ENCODE data around the gene CDYL2. TPM values are rescaled to one million over a fixed set of nuclear protein-coding genes. Genes with fewer than 3 reads are reported as not detected.
A peak's percentile ranks its signal among the peaks of the same experiment; 100 is the strongest.
"Not testable (repeated sequence)": the region's sequence is repeated elsewhere in the genome, so short reads cannot be mapped to it uniquely, and the experiment has no call there.

The CDYL2 gene
- total RNA-seq, 2 donors from 2014 or later, result 26.3 to 40.3 TPM

GRCh38 chr16:80827007-80827406 lies 22.6 kb upstream of the CDYL2 start:
- H3K4me1 Mint-ChIP-seq, result no peaks in the 10 kb centered on the region
- H3K36me3 Mint-ChIP-seq (ENCODE audit: low read depth), result no peaks in the 10 kb centered on the region
- H3K4me3 Mint-ChIP-seq, result no peak overlapping the region
- no peak overlapping the region for H3K27ac Mint-ChIP-seq
- peaks cover 18% of the 10 kb centered on the region for H3K27me3 Mint-ChIP-seq
- ATAC-seq (replicated peaks), result no peak
- no peaks in the 10 kb centered on the region for H3K9me3 Mint-ChIP-seq

- H3K4me1 Mint-ChIP-seq, result no peaks in the 10 kb centered on the region
- H3K36me3 Mint-ChIP-seq (ENCODE audit: low read depth), result no peaks in the 10 kb centered on the region
- H3K4me3 Mint-ChIP-seq, result no peak overlapping the region
- H3K27ac Mint-ChIP-seq, result no peak overlapping the region
- H3K9me3 Mint-ChIP-seq, result no peaks in the 10 kb centered on the region
- ATAC-seq (replicated peaks), result no peak
- peaks cover 13% of the 10 kb centered on the region for H3K27me3 Mint-ChIP-seq
Observed at GRCh38 chr16:80825365-80825758, 21.0 kb upstream of the CDYL2 start.

GRCh38 chr16:80824623-80825364 lies 20.4 kb upstream of the CDYL2 start:
- no peaks in the 10 kb centered on the region for H3K36me3 Mint-ChIP-seq (ENCODE audit: low read depth)
- no peaks in the 10 kb centered on the region for H3K9me3 Mint-ChIP-seq
- H3K27ac Mint-ChIP-seq, result no peak overlapping the region
- H3K4me3 Mint-ChIP-seq, result no peak overlapping the region
- no peaks in the 10 kb centered on the region for H3K4me1 Mint-ChIP-seq
- peaks cover 12% of the 10 kb centered on the region for H3K27me3 Mint-ChIP-seq
- ATAC-seq (replicated peaks), result no peak

DNA sequence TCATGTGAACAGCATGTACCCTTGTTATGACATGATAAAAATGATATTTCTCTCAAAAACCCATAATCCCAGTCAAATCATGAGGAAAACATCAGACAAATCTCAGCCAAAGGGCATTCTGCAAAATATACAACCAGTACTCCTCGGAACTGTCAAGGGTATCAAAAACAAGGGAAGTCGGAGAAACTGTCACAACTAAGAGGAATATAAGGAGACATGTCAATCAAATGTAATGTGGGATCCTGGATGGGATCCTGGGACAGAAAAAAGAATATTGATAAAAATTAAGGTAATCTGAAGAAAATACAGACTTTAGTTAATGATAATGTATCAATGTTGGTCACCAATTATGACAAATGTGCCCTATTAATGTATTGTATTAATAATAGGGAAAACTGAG lies 15.6 kb upstream of the CDYL2 start:
- Mint-ChIP-seq H3K4me3 (no peak overlapping the region), H3K27ac (no peak overlapping the region), H3K4me1 (no peaks in the 10 kb centered on the region), H3K36me3 (ENCODE audit: low read depth) (no peaks in the 10 kb centered on the region), H3K27me3 (peaks cover 4% of the 10 kb centered on the region), H3K9me3 (no peaks in the 10 kb centered on the region)
- no peak for ATAC-seq (replicated peaks)

GRCh38 chr16:80816356-80816755 lies 12.0 kb upstream of the CDYL2 start:
- no peak for ATAC-seq (replicated peaks)
- no peaks in the 10 kb centered on the region for H3K4me1 Mint-ChIP-seq
- H3K36me3 Mint-ChIP-seq (ENCODE audit: low read depth), result no peaks in the 10 kb centered on the region
- H3K27ac Mint-ChIP-seq, result no peak overlapping the region
- H3K9me3 Mint-ChIP-seq, result no peaks in the 10 kb centered on the region
- no peak overlapping the region for H3K4me3 Mint-ChIP-seq
- H3K27me3 Mint-ChIP-seq, result peaks cover 4% of the 10 kb centered on the region

DNA sequence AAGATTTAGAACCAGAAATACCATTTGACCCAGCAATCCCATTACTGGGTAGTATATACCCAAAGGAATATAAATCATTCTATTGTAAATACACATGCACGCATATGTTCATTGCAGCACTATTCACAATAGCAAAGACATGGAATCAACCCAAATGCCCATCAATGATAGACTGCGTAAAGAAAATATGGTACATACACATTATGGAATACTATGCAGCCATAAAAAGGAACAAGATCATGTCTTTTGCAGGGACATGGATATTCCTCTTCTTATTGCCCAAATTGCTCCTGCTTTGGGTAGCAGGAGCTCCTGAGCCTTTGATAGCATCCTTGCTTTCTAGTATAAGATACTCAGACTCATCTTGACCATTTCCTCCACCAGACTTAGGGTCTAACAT lies 10.9 kb upstream of the CDYL2 start:
- ATAC-seq (replicated peaks); H3K36me3 Mint-ChIP-seq (ENCODE audit: low read depth); H3K4me1 Mint-ChIP-seq; H3K4me3 Mint-ChIP-seq; H3K9me3 Mint-ChIP-seq; H3K27me3 Mint-ChIP-seq; H3K27ac Mint-ChIP-seq: not testable (repeated sequence)

DNA sequence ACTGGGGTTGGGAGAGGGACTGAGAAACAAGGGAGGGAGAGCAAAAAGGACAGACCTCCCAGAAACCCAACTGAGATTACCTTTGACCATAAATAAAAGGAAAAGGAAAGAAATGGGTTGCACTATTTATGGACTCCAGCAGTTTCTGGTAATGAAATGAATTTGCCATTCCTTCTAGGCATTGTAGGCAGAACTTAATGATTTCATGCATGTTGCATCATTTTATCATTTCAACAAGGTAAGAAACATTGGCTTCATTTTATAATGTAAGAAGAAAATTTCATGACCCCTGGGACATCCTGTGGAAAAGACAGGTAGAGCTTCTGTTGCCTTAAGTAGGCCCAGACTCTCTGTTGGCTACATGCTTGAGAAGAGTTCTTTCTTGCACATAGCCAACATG lies 8.2 kb upstream of the CDYL2 start:
- ATAC-seq (replicated peaks), result no peak
- Mint-ChIP-seq H3K27me3 (no peaks in the 10 kb centered on the region), H3K4me1 (peaks cover under 1% of the 10 kb centered on the region), H3K4me3 (no peak overlapping the region), H3K9me3 (peaks cover 2% of the 10 kb centered on the region), H3K36me3 (ENCODE audit: low read depth) (no peaks in the 10 kb centered on the region), H3K27ac (no peak overlapping the region)

- no peak for ATAC-seq (replicated peaks)
- Mint-ChIP-seq H3K9me3 (peaks cover 3% of the 10 kb centered on the region), H3K4me1 (peaks cover 16% of the 10 kb centered on the region), H3K36me3 (ENCODE audit: low read depth) (no peaks in the 10 kb centered on the region), H3K27ac (no peak overlapping the region), H3K4me3 (no peak overlapping the region), H3K27me3 (no peaks in the 10 kb centered on the region)
Observed at GRCh38 chr16:80809366-80809765, 5.0 kb upstream of the CDYL2 start.

DNA sequence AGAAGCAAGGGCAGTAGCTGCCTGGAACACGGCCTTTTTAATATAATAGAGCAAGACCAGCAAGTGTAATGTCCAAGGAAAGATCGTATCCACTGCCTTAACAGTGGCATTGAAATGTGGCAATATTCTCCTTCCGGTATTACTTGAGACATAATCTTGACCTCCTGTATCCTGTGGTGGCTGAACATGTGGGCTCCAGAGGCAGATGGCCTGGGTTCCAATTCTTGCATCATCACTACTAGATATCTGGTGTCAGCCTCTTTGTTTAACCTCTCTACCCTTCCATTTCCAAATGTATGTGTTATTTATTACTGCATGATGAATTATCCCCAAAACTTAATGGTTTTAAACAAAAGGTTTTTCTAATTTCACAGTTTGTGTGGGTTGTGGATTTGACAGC lies 3.5 kb upstream of the CDYL2 start:
- no peak for ATAC-seq (replicated peaks)
- peaks cover 3% of the 10 kb centered on the region for H3K9me3 Mint-ChIP-seq
- no peaks in the 10 kb centered on the region for H3K27me3 Mint-ChIP-seq
- H3K36me3 Mint-ChIP-seq (ENCODE audit: low read depth), result no peaks in the 10 kb centered on the region
- H3K27ac Mint-ChIP-seq, result no peak overlapping the region
- no peak overlapping the region for H3K4me3 Mint-ChIP-seq
- H3K4me1 Mint-ChIP-seq, result peaks cover 16% of the 10 kb centered on the region

DNA sequence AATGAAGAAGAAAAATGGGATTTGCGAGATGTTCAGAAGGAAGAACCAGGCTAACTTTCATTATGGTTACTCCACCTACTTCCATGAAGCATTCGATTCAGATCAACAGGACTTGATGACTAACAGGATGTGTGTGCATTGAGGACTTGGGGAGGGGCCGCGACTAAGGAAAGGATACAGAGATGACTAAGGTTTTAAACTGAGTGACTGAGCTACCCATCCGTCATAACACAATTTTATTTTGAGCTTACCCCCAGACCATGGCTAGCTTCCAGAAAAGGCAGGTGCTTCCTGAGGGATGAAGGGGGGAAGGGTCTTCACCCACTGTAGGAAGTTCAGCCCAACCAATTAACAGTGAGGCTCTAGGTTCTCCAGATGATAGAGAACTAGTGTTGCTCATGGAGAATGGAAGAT lies 2.5 kb upstream of the CDYL2 start:
- peak; percentile 83 for ATAC-seq (replicated peaks)
- Mint-ChIP-seq H3K27me3 (no peaks in the 10 kb centered on the region), H3K27ac (peak overlapping the region; percentile 75), H3K4me1 (peaks cover 25% of the 10 kb centered on the region), H3K4me3 (peak overlapping the region; percentile 65), H3K9me3 (peaks cover 3% of the 10 kb centered on the region), H3K36me3 (ENCODE audit: low read depth) (no peaks in the 10 kb centered on the region)

DNA sequence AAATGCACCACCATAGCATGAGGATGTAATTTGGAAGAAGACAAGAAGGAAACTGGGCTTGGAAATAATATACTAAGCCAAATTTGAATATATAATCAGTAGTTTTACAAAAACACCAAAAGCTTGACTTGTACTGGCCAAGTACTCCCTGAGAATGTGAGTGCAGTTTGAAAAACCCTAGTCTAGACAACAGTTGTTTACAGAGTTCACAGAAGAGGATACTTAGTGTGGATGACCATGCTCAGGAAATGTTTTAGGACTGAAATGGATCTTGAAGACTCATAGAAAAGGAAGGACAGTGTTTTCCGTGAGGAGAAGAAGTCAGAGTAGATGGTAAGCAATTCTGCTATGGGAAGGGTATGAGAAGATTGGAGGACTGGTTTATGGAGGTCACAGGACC lies 1.9 kb upstream of the CDYL2 start:
- H3K9me3 Mint-ChIP-seq, result peaks cover 3% of the 10 kb centered on the region
- peaks cover 27% of the 10 kb centered on the region for H3K4me1 Mint-ChIP-seq
- H3K4me3 Mint-ChIP-seq, result peak overlapping the region; percentile 65
- no peaks in the 10 kb centered on the region for H3K36me3 Mint-ChIP-seq (ENCODE audit: low read depth)
- H3K27me3 Mint-ChIP-seq, result no peaks in the 10 kb centered on the region
- no peak for ATAC-seq (replicated peaks)
- peak overlapping the region; percentile 75 for H3K27ac Mint-ChIP-seq

GRCh38 chr16:80804056-80804525 lies 307 bp downstream of the CDYL2 start:
- Mint-ChIP-seq H3K36me3 (ENCODE audit: low read depth) (no peaks in the 10 kb centered on the region), H3K4me3 (peak overlapping the region; percentile 78), H3K27me3 (no peaks in the 10 kb centered on the region), H3K27ac (peak overlapping the region; percentile 75), H3K9me3 (peaks cover 3% of the 10 kb centered on the region), H3K4me1 (peaks cover 34% of the 10 kb centered on the region)
- peak; percentile 31 for ATAC-seq (replicated peaks)

DNA sequence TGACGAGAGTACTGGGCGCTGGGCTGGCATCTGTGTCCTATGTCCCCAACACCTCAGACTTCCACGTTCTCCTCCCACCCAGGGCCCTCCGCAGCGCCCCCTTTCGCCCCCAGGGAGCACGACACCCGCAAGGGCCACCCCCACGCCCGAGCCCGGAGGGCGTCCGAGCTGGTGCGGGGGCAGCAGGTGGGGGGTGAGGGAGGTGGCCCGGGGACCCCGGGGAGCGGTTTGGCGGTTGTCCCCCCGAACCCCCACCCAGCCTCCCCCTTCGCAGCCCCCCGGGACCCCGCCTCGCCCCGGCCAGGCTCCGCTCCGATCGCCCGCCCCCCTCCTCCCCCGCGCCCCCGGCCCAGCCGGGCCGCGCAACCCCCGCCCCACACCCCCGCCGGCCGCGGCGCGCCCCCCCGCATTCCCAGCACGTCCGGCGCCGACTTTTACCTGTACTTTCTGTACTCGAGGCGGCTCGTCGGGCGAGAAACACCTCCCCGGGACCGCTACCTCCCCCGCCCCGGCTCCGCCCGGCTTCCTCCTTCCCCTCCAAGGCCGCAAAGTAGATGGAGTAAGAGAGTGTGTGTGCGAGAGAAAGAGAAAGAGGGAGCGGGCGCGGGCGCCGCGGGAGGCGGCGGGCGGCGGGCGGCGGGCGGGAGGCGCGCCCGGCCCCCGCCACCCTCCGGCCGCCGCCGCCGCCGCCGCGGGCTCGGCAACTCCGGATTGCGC lies 901 bp downstream of the CDYL2 start:
- Mint-ChIP-seq H3K27me3 (no peaks in the 10 kb centered on the region), H3K36me3 (ENCODE audit: low read depth) (no peaks in the 10 kb centered on the region), H3K4me3 (peak overlapping the region; percentile 78), H3K4me1 (peaks cover 34% of the 10 kb centered on the region), H3K9me3 (peaks cover 3% of the 10 kb centered on the region), H3K27ac (peak overlapping the region; percentile 75)
- ATAC-seq (replicated peaks), result peak; percentile 12

GRCh38 chr16:80802902-80803301 lies 1.5 kb downstream of the CDYL2 start:
- Mint-ChIP-seq H3K4me1 (peaks cover 34% of the 10 kb centered on the region), H3K27ac (peak overlapping the region; percentile 4), H3K27me3 (no peaks in the 10 kb centered on the region), H3K36me3 (ENCODE audit: low read depth) (no peaks in the 10 kb centered on the region), H3K4me3 (peak overlapping the region; percentile 78), H3K9me3 (peaks cover 3% of the 10 kb centered on the region)
- ATAC-seq (replicated peaks), result no peak

- Mint-ChIP-seq H3K27me3 (no peaks in the 10 kb centered on the region), H3K36me3 (ENCODE audit: low read depth) (no peaks in the 10 kb centered on the region), H3K4me3 (peak overlapping the region; percentile 78), H3K9me3 (no peaks in the 10 kb centered on the region), H3K4me1 (peaks cover 32% of the 10 kb centered on the region), H3K27ac (peak overlapping the region; percentile 4)
- peak; percentile 72 for ATAC-seq (replicated peaks)
Observed at GRCh38 chr16:80802138-80802537, 2.3 kb downstream of the CDYL2 start.
